ENCODE data around the gene KIFC3. TPM values are rescaled to one million over a fixed set of nuclear protein-coding genes. Genes with fewer than 3 reads are reported as not detected.

The KIFC3 gene
- total and polyA plus RNA-seq, 2 of the 13 experiments (the other 11 are each of a cell fraction or from before 2014, with no cell fraction given): 42.1 to 45.3 TPM

DNA sequence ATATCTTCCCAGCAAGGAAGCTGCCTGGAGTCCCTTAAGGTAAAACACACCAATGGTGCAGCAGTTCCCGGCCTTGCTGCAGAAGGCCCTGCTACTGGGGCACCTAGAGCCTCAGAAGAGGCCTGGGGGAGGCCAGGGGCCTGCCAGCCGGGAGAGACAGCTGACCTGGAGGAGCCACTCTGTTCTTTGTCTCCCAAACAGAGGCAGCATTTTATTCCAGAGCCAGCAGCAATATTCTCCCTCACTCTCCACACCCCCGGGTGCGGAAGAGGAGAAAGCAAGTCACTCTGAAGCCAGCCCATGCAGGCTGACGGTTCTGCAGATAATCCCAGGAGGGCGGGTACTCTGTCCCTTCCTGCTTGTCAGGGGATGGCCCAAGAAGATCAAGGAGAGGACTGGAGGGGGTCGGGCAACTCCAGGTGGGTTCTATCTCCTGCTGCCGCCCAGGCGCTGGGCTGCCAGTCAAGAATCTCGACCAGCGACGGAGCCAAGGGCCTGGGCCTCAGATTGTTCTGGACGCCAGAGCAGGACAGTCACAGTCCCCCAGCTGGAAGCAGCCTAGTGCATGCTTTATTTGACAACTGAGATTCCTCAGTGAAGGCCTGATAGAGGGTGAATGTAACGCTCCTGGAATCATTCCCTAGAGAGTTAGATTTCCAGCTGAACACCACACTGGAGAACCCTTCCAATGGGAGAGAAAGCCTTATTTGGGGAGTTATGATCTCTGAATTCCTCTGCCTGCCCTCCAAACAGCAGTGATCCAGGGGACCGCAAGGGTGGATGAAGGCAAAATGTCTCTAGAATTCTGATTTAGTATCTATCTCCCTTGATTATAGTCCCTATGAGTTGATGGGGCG, 1.1 kb upstream of the KIFC3 start (continued):
- TF ChIP-seq PAXIP1 (CRISPR knock-in tag; conservative IDR thresholded peaks at IDR 0.05) (peak; percentile 14), ZNF468 (CRISPR knock-in tag; IDR thresholded peaks at IDR 0.05) (no peak), ZNF383 (CRISPR knock-in tag; IDR thresholded peaks at IDR 0.05; ENCODE audit: borderline replicate concordance) (0 out of 2 replicates have a peak, but pooled peaks have one; percentile 64), ZNF557 (CRISPR knock-in tag; IDR thresholded peaks at IDR 0.05) (0 out of 2 replicates have a peak, but pooled peaks have one; percentile 19), ZNF609 (CRISPR knock-in tag; IDR thresholded peaks at IDR 0.05; ENCODE audit: borderline replicate concordance) (0 out of 2 replicates have a peak, but pooled peaks have one; percentile 15), ZNF746 (CRISPR knock-in tag; IDR thresholded peaks at IDR 0.05) (no peak), NFATC3 (CRISPR knock-in tag; IDR thresholded peaks at IDR 0.05) (0 out of 2 replicates have a peak, but pooled peaks have one; percentile 4), ATAD3A (CRISPR knock-in tag; IDR thresholded peaks at IDR 0.05) (0 out of 2 replicates have a peak, but pooled peaks have one; percentile 30), TBX2 (CRISPR knock-in tag; IDR thresholded peaks at IDR 0.05; ENCODE audit: borderline replicate concordance) (peak; percentile 60; the same call in 1 of the 2 replicates), ZBTB2 (CRISPR knock-in tag; IDR thresholded peaks at IDR 0.05; ENCODE audit: low read depth) (no peak; the same call in 1 of the 2 replicates), LCORL (IDR thresholded peaks at IDR 0.05) (no peak), LCORL (CRISPR knock-in tag; IDR thresholded peaks at IDR 0.05) (0 out of 2 replicates have a peak, but pooled peaks have one; percentile 49), DDIT3 (CRISPR knock-in tag; IDR thresholded peaks at IDR 0.05) (0 out of 2 replicates have a peak, but pooled peaks have one; percentile 9)
- TF ChIP-seq, protein P1, sequence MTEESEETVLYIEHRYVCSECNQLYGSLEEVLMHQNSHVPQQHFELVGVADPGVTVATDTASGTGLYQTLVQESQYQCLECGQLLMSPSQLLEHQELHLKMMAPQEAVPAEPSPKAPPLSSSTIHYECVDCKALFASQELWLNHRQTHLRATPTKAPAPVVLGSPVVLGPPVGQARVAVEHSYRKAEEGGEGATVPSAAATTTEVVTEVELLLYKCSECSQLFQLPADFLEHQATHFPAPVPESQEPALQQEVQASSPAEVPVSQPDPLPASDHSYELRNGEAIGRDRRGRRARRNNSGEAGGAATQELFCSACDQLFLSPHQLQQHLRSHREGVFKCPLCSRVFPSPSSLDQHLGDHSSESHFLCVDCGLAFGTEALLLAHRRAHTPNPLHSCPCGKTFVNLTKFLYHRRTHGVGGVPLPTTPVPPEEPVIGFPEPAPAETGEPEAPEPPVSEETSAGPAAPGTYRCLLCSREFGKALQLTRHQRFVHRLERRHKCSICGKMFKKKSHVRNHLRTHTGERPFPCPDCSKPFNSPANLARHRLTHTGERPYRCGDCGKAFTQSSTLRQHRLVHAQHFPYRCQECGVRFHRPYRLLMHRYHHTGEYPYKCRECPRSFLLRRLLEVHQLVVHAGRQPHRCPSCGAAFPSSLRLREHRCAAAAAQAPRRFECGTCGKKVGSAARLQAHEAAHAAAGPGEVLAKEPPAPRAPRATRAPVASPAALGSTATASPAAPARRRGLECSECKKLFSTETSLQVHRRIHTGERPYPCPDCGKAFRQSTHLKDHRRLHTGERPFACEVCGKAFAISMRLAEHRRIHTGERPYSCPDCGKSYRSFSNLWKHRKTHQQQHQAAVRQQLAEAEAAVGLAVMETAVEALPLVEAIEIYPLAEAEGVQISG (CRISPR knock-in tag; IDR thresholded peaks at IDR 0.05): peak; percentile 3; the same call in 1 of the 2 replicates

All from HepG2 (cell line).